ELR (cell line): ENCODE measurements around the gene BNC1.
A peak's percentile ranks its signal among the peaks of the same experiment; 100 is the strongest.

ENCODE experiments used
- DNase-seq: peaks from one replicate; pipeline ENCODE4 v3.0.0-alpha.2; 2015; ENCODE audit warnings: low read depth

Gene BNC1, protein sequence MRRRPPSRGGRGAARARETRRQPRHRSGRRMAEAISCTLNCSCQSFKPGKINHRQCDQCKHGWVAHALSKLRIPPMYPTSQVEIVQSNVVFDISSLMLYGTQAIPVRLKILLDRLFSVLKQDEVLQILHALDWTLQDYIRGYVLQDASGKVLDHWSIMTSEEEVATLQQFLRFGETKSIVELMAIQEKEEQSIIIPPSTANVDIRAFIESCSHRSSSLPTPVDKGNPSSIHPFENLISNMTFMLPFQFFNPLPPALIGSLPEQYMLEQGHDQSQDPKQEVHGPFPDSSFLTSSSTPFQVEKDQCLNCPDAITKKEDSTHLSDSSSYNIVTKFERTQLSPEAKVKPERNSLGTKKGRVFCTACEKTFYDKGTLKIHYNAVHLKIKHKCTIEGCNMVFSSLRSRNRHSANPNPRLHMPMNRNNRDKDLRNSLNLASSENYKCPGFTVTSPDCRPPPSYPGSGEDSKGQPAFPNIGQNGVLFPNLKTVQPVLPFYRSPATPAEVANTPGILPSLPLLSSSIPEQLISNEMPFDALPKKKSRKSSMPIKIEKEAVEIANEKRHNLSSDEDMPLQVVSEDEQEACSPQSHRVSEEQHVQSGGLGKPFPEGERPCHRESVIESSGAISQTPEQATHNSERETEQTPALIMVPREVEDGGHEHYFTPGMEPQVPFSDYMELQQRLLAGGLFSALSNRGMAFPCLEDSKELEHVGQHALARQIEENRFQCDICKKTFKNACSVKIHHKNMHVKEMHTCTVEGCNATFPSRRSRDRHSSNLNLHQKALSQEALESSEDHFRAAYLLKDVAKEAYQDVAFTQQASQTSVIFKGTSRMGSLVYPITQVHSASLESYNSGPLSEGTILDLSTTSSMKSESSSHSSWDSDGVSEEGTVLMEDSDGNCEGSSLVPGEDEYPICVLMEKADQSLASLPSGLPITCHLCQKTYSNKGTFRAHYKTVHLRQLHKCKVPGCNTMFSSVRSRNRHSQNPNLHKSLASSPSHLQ

DNA sequence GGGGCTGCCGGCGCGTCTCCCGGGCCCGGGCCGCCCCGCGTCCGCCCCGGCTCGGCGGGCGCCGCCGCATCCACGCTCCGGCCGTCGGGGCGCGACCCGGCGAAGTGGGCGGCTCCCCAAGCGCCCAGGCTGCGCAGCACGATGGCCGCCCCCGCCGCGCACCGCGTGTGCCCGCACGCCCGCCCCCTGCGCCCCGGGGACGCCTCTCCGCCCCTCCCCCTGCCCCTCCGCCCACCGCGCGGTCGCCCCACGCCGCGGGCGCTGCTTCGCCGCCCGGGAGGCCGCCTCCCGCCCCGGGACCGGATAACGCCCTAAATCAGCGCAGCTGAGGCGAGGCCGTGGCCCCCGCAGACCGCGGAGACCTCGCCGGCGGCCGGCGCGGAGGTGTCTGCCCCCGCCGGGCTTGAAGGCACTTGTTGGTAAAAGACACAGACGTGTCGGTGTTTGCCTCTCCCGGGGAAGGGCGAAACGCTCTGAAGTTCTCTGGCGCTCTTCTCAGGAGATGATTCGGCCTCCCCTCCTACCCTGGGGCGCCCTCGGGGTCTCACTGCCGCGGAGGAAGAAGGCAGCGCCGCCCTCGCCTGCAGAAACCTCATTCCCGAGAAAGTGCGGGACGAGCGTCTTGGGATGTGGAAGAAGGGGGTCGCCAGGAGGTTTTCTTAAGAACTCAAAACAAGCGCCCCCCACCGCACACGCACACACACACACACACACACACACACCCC, at the start of gene BNC1:
Gene BNC1, minus strand, starts transcription at position 106 of the 725 bp plus-strand sequence. Its CDS starts 36 bp downstream, at position 70.
- peak; percentile 71 for DNase-seq

DNA sequence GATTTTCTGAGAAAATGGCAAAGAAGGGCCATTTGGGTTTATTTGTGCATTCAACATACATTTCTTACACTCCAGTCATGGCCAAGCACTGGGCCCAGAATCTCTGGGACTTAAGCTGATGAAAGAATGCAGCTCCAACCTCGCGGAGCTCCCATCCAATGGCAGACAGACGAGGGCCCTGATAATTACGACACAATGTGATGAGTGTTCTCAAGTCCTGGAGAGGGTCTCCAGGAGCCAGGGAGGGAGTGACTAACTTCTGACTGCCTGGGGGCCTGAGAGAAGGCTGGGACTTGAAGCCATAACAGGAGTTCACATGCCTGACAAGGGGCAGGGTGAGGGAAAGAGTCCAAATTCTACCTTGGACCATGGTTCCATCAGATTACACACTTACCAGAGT, 42.6 kb upstream of the BNC1 start:
- DNase-seq, result peak; percentile 9

DNA sequence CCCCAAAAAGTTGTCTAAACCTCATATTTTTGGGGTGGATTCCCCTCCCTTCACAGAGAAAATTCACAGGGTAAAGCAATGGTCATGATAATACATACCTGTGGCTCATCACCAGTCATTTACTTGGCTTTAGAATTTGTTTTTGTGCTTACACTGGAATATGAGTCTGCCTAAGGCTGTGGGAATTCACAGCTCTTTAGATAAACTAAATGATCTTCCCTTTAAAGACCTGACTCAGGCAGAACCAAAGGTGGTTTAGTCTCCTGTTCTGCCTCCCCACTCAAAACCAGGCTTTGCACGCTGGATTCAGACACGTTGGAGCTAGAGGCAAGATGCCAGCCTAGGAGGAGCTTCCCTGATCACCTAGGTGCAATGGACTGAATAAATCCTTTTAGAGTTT, 40.3 kb upstream of the BNC1 start:
- DNase-seq, result no peak

DNA sequence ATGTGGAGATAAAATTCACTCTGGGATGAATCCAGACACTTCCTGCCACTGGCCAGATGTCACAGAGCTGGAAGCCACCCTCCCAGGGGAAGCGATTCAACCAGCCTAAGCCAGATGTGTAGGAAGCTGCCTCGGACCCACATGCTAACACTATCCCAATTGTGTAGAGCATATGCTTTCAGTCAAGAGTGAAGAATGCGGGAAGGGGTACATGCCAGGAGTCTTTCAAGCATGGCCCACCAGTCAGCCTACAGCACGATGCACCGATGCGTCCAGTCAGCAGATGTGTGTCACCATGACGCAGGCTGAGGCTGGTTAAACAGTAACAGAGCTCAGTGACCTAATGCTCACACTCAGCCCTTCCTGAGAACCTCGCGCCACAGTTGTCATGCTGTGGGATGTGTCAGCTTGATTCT, 38.8 kb upstream of the BNC1 start:
- DNase-seq, result peak; percentile 97

DNA sequence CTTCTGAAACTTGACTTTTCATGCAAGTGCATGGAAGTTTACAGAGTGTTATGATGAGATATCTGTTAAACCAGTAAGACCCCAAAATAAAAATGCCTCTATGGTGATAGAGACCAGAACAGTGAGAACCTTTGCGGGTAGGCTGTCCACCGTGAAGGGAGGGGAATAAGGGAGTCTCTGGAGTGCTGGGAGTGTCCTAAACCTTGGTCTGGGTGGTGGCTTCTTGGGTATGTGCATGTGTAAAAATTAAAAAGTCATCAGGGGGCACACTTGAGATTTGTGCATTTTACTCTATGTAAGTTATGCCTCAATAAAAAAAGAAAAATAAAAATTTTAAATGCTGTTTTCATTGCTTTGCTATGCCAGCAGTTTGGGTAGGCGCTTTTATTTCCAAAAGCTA, 38.2 kb upstream of the BNC1 start:
- DNase-seq, result no peak

DNA sequence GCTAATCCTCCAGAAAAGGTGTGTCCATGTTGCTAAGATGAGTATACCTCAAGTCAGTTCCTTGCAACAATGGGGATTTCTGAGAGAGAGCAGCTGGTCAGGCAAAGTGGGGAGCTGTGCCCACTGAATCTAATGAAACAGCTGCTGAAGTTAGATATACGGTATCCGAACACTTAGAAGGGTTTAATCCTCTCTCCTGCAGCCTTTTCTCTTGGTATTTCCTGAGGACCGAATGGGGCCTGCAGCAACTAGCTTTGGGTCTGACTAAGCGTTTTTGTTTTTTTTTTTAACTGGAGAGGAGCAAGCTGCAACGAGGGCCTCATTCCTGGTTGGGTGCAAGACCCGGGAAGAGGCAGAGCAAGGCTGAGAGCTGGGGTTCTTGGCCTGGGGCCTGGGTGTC, 37.6 kb upstream of the BNC1 start:
- peak; percentile 55 for DNase-seq

DNA sequence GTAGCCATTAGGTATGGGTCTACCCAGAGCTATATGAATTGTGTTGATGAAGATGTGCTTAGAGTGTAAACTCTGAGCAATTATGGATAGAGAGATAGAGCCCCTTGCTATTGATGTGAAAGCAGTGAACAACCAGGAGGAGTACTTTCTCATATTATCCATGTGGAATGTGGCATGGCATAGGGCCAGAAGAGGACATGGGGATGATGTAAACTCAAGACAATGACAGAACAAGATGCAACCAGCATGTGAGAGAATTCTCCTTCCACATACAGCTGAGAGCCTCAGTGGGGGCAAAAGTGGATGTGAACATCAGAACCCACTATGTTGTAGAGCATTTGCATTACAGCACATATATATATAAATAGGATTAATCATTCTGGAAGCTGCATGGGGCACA, 36.4 kb upstream of the BNC1 start:
- DNase-seq, result peak; percentile 54

DNA sequence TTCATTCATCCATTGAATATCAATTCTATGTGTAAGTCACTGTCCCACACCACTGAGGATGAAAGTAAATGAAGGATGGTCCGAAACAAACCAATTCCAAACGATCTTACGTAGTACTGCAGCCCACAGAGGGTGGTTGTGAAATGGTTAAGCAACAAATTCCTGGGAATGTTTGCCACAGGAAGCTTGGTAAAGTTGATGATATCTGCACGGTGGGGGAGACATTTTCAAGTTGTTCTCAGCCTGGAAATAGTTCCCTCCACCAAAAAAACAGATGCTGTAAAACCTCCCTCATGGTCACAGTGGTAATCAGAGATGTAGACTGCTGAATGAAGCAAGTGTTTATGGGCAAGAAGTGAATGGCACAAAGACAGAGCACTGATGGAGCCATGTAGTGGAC, 35.9 kb upstream of the BNC1 start:
- peak; percentile 66 for DNase-seq

DNA sequence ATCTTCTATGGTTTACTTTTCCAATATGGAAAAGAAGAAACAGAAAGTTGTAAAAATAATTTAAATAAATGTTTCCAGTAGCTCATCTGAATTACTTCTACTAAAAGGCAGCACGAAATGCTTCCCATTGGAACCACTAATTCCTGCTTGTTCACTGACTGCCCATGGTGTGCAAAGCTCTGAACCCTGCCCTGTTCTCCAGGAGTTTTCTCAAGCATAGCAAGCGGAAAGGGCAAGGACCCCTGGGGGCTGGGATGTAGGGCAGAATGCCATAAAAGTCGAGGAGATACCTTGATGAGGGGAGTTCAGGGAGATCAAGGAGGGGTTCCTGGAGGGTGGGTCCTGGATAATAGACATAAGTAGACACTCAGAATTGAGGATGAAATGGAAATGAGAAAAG, 35.3 kb upstream of the BNC1 start:
- no peak for DNase-seq

DNA sequence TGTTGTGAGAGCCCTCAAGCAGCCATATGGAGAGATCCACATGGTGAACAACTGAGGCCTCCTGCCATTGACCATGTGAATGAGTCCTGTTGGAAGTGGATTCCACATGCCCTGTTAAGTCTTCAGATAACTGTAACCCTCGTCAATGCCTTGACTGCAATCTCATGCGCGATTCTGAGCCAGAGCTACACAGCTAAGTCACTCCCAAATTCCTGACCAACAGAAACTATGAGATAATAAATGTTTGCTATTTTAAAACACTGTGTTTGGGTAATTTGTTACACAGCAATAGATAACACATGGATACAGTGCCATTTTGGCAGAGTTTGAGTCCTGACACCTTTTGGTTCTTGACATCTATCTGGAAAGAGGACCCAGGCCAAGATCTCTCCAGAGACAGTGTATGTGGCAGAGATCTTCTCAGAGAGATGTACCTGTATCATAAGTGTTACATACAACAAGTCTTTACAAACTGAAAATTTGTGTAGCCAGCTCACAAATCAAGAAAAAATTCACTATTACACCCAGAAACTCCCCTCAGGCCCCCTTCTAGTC, 34.5 kb upstream of the BNC1 start:
- no peak for DNase-seq

DNA sequence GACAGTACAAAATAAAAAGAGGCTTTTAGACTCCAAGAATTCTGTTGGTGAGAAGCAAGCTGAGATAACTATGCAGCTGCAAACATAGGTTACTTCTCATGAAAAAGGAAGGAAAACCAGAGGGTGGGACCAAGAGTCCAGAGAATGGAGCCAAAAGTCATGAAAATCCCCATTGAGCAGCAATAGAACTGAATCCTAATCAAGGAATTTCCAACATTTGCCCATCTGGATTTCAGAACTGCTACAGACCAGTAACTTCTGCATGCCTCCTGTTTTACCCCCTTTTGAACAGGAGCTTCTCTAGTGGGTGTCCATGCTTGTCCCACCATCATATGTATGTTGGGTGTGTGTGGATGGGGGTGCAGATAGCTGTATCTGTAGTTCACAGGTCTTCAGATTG, 33.6 kb upstream of the BNC1 start:
- DNase-seq, result no peak

DNA sequence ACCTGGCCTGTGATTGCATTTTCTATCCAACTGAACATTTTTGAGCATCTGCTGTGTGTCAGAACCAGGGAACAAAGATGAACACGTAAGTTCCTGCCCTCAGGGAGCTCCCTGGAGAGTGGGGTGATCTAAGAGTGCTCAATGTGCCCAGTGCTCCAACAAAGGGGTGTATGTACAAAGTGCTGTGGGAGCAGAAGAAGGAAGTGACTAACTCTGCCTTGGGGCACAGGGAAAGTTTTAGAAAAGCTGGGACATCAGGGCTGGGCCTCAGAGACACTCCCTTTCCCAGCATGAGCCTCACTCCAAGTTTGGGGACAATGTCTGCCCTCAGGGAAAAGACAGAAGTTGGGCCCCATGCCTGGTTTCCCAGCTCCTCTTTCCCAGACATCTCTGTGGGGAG, 27.6 kb upstream of the BNC1 start:
- peak; percentile 49 for DNase-seq

DNA sequence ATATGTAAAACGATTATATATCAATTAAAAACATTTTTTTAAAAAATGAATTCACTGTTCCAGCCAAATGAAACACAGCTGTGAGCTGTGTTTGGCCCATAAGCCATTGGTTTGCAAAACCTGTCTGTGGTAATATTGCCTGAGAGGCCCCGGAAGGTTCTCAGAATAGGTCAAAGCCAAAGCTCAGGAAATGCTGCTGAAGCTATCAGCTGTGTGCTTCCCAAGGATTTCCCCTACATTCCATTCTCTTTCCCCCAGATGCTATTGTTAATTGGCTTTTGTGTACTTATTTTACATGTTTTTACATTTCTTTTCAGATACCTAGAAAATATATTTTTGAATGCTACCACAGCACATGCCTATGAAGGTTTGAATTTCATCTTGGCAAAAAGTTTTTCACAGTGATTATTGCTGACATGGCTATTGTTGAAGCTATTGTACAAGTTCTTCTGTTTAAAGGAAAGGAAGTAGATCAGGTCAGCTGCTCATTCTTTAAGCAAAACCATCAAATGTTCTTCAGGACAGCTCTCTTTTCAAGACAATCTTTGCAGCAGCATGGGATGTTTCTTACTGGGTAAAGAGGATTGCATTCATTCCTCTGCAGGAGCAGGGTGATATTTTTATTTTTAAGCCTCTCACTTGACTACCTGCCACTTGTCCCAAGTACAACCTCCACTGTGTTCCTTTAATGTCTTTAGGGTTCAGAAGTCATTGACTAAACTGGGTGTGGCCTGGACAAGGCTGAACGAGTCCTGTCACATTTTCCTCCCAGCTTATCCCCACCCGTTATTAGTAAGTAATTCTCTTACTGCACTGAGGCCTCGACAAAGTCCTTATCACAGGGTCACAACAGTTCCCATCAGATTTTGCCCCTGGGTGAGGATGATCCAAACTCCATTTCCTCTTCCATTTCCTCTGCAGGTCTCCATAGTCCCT, 26.3 kb upstream of the BNC1 start:
- no peak for DNase-seq

DNA sequence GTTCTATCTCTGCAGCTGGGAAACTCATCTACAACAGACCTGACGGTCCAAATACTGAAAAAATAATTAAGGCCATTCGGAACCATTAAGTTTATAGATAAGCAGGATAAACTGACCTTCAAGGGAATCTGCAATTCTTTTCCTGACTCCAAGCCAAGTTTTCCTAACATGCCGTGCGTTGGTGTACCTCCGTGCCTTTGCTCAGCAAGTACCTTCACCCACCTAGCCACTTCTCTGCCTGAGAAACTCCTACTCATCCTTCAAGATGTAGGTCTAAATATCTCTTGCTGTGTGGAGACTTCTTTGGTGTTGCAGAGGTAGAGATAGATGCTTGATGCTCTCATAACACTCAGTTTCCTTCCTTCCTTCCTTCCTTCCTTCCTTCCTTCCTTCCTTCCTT, 24.2 kb upstream of the BNC1 start:
- DNase-seq, result no peak

DNA sequence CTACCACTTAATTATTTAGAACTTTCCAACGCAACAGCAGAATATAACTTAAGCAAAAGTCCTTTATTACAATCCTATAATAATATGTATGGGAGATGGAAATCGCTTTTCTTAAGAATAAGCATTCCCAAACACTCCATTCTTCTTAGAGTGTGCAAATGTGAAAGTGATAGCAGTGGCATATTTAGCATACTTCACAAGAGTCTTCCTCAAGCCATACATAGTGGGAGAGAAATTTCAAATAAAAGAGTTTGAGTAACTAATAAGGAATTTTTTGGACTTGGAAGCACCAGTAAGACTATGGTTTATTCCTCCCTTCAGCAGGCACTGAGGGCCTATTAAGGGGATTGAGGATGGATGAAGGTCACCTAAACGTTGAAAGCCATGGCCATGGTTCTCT, 22.1 kb upstream of the BNC1 start:
- no peak for DNase-seq

DNA sequence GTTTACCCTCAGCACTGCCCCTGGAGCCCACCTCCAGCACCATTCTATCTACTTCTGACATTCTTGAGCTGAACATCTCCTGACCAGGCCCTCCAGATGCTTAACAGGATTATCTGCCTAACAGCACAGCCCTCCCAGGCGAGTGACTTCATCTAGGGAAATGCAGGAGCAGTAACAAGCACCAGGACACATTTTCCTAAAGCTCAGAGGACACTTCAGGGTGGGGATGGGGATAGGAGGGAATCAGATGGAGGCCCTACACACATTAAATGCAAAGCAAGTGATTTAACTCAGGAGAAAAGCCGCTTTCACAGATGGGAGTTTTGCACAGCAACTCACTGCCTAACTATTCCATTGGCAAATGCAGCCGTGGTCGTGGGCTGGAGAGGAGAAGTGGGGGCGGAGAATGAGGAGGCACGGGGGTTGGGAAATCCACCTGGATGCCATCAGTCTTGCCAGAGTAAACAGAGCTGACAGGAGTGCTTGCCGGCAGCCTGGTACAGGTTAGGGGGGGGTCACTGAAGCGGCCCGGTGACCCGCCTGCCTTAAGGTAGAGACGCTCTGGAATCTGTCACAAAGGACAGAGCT, 21.3 kb upstream of the BNC1 start:
- peak; percentile 33 for DNase-seq

DNA sequence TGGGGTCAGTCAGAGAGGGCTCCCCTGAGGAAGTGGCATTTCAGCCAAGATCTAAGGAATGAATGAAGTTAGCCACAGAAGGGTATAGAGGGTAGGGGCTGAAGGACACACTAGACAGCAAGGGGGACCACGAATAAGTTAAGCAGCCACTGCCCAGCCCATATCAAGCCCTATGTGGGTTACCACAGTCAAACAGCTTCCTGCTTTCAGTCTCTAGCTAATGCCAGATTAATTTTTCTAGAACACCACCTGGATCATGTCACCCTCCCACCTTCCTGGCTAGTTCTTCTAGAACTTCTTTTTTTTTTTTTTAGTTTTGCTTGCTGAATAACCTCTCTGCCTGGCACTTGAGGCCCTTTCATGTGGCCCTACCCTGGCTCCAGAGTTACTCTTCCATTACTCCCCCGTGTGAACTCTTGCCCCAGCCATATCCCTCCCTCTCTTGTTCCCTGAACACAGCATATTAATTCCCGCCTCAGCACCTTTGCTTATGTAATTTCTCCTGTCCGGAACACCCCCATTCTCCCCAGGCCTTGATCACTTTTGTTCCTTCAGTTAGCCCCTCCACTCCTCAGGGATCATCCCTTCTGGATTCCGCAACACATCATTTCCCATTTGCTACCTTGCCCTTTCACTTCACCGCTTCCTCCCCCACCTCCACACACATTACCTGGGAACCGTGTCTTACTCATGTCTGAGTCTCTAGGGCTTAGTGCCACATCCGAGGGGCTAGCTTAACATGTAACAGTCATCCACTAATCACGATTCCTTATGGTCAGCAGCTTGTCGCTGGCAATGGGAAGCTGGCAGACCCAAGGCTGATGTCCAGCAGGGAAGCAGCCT, 20.6 kb upstream of the BNC1 start:
- DNase-seq, result peak; percentile 50

DNA sequence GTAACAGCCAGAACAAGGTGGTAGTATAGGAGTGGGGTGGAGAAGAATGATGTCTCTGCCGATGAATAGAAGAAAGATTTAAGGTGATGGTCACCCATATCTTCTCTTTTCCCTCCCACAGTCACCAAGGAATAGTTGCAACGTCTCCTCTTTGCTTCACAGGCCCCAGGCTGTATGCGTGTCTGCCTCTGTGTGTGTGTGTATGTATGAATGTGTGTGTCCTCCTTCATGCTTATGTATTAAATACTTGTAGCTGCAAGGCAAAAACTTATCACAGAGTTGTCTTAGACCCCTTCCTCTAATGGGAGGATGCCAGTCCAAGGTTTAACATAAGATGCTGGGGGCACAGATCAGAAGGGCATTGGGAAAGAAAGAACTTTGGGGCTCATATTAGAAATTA, 19.1 kb upstream of the BNC1 start:
- no peak for DNase-seq

DNA sequence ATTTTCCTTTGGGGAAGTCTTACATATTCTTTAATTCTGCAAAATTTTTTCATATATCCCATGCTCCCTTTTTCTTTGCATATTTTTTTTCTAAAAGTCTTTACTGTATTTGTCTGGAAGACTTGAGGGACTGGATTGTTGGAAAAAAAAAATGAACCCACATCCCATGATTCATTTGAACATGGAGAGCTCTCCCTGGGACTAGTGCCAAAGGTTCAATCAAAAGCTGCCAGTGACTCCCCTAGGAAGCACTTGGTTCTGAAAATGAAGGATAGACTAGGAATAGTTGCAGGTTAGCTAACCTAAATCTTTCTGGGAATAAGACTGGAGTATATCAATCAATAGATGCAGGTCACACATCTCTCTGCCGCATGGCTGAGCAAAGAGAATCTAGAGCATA, 16.4 kb upstream of the BNC1 start:
- peak; percentile 73 for DNase-seq

DNA sequence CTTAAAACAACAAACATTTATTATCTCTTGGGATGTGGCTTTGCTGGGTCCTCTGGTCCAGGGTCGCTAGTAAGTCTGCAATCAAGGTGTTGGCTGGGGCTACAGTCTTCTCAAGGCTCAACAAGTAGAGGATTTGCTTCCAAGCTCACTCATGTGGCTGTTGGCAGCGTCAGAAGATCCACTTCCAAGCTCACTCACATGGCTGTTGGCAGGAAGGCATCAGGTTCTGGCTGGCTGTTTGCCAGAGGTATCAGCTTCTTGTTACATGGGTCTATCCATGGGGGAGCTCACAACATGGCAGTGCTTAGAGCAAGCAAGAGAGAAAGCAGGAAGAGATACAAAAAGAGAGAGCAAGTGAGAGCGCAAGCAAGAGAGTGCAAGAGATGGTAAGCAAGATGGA, 15.0 kb upstream of the BNC1 start:
- DNase-seq, result no peak
